Neural cell (in vitro differentiated cells): ENCODE data around the gene BTAF1. TPM values are rescaled to one million over a fixed set of nuclear protein-coding genes. Genes with fewer than 3 reads are reported as not detected.

Experiments
- H2AFZ ChIP-seq: fragments of 200-600, 300-800 bp; sonication (generic), shearing (Covaris generic); 2 replicates; pipeline ENCODE4 v1.6.0; 2014; ENCODE audit warnings: low read depth, mild to moderate bottlenecking, antibody characterized with exemption, low read length, moderate library complexity
- H3F3A ChIP-seq: fragments of 200-600 bp; shearing (Covaris generic); 2 replicates; pipeline ENCODE4 v1.6.1; 2016; ENCODE audit warnings: mild to moderate bottlenecking, moderate library complexity, mixed read lengths, antibody characterized with exemption, low read length; ENCODE audit not compliant: insufficient read depth, poor library complexity, severe bottlenecking
- H3K27ac ChIP-seq: fragments of 200-600, 300-800 bp; sonication (generic), shearing (Covaris generic); 2 replicates; pipeline ENCODE4 v1.5.1; 2014; ENCODE audit warnings: mild to moderate bottlenecking, low read length, moderate library complexity
- H3K27me3 ChIP-seq: fragments of 300-800, 200-600 bp; sonication (generic), shearing (Covaris generic); 2 replicates; pipeline ENCODE4 v1.6.0; 2014; ENCODE audit warnings: mild to moderate bottlenecking, low read depth, low read length, moderate library complexity; ENCODE audit not compliant: insufficient read depth
- H3K36me3 ChIP-seq: fragments of 300-800, 200-600 bp; sonication (generic), shearing (Covaris generic); 2 replicates; pipeline ENCODE4 v1.5.1; 2014; ENCODE audit warnings: mild to moderate bottlenecking, antibody characterized with exemption, low read length, moderate library complexity; ENCODE audit not compliant: insufficient read depth
- H3K4me2 ChIP-seq: fragments of 300-800, 200-600 bp; sonication (generic), shearing (Covaris generic); 2 replicates; pipeline ENCODE4 v1.6.0; 2014; ENCODE audit warnings: mild to moderate bottlenecking, low read length
- H3K4me3 ChIP-seq: fragments of 300-800, 200-600 bp; sonication (generic), shearing (Covaris generic); 2 replicates; pipeline ENCODE4 v1.5.1; 2014; ENCODE audit warnings: mild to moderate bottlenecking, low read length, moderate library complexity
- H3K79me2 ChIP-seq: fragments of 200-600 bp; shearing (Covaris generic); replicated peaks from 2 replicates; pipeline ENCODE4 v1.6.0; 2014; ENCODE audit warnings: mild to moderate bottlenecking, low read length, moderate library complexity; ENCODE audit not compliant: insufficient read depth
- H3K9ac ChIP-seq: fragments of 300-800, 200-600 bp; sonication (generic), shearing (Covaris generic); 2 replicates; pipeline ENCODE4 v1.6.1; 2016; ENCODE audit warnings: mild to moderate bottlenecking, low read length, mixed read lengths
- H3K9me2 ChIP-seq: fragments of 200-600 bp; shearing (Covaris generic); 2 replicates; pipeline ENCODE4 v1.6.1; 2016; ENCODE audit warnings: mild to moderate bottlenecking, low read length, mixed read lengths; ENCODE audit not compliant: insufficient read depth
- H3K9me3 ChIP-seq: fragments of 200-600, 300-800 bp; sonication (generic), shearing (Covaris generic); 2 replicates; pipeline ENCODE4 v1.6.1; 2016; ENCODE audit warnings: mild to moderate bottlenecking, mixed run types, low read length, moderate library complexity, mixed read lengths
- H4K20me1 ChIP-seq: fragments of 200-600 bp; shearing (Covaris generic); 2 replicates; pipeline ENCODE4 v1.6.1; 2016; ENCODE audit warnings: mild to moderate bottlenecking, mixed run types; ENCODE audit not compliant: insufficient read depth
- CTCF ChIP-seq: fragments of 450-650 bp; IDR thresholded peaks from 2 replicates; pipeline ENCODE4 v1.5.1; 2014; ENCODE audit warnings: antibody characterized with exemption, mild to moderate bottlenecking, moderate library complexity; ENCODE audit not compliant: poor library complexity, severe bottlenecking
- EP300 ChIP-seq: fragments of 450-650 bp; conservative IDR thresholded peaks from 2 replicates; pipeline ENCODE4 v1.6.1; 2014; ENCODE audit warnings: antibody characterized with exemption, mild to moderate bottlenecking, moderate library complexity; ENCODE audit not compliant: poor library complexity, severe bottlenecking
- EZH2 ChIP-seq: fragments of 200-600, 300-800 bp; shearing (Covaris generic), sonication (generic); IDR thresholded peaks from 2 replicates; pipeline ENCODE4 v1.6.1; 2014; ENCODE audit warnings: antibody characterized with exemption, low read length, borderline replicate concordance, mild to moderate bottlenecking; ENCODE audit not compliant: insufficient read depth, poor library complexity, severe bottlenecking
- MXI1 ChIP-seq: fragments of 450-650 bp; conservative IDR thresholded peaks from 2 replicates; pipeline ENCODE4 v1.6.1; 2014; ENCODE audit warnings: antibody characterized with exemption, mild to moderate bottlenecking; ENCODE audit not compliant: poor library complexity, severe bottlenecking
- POLR2AphosphoS5 ChIP-seq: IDR thresholded peaks from 2 replicates; pipeline ENCODE4 v1.6.1; 2012
- RAD21 ChIP-seq: fragments of 450-650 bp; conservative IDR thresholded peaks from 2 replicates; pipeline ENCODE4 v1.6.1; 2014; ENCODE audit warnings: antibody characterized with exemption, mild to moderate bottlenecking, moderate library complexity
- SMC3 ChIP-seq: fragments of 450-650 bp; conservative IDR thresholded peaks from 2 replicates; pipeline ENCODE4 v1.6.1; 2014; ENCODE audit warnings: antibody characterized with exemption, mild to moderate bottlenecking, moderate library complexity; ENCODE audit not compliant: poor library complexity
- TAF1 ChIP-seq: IDR thresholded peaks from 2 replicates; pipeline ENCODE4 v1.6.1; 2012; ENCODE audit warnings: low read depth
- polyA plus RNA-seq: library from polyadenylated mRNA; depleted of rRNA; stranded (reverse); fragments of >200 nt; gene quantifications from 2 replicates; pipeline ENCODE4 v1.2.3, GENCODE V29; 2014
- TF ChIP-seq, protein P1 (sequence below): IDR thresholded peaks from 2 replicates; pipeline ENCODE4 v1.6.1; 2012; ENCODE audit warnings: borderline replicate concordance

The BTAF1 gene
- polyA plus RNA-seq, 1 donor from 2014 or later: 69.4 TPM

- Histone ChIP-seq H3K9me2 (no peaks in the 10 kb centered on the region), H3K4me3 (no peak overlapping the region), H3K27ac (no peak overlapping the region), H3K4me2 (no peak overlapping the region), H3F3A (no peaks in the 10 kb centered on the region), H3K27me3 (no peaks in the 10 kb centered on the region), H3K79me2 (no peaks in the 10 kb centered on the region), H3K9me3 (no peaks in the 10 kb centered on the region), H3K36me3 (peaks cover 5% of the 10 kb centered on the region), H4K20me1 (no peaks in the 10 kb centered on the region), H3K9ac (no peak overlapping the region), H2AFZ (no peak overlapping the region)
- TF ChIP-seq SMC3: no peak
- no peak for TF ChIP-seq MXI1
- TF ChIP-seq POLR2AphosphoS5: no peak
- no peak for TF ChIP-seq CTCF
- no peak for TF ChIP-seq EZH2
- no peak for TF ChIP-seq TAF1
- no peak for TF ChIP-seq RAD21
- TF ChIP-seq EP300: no peak
- TF ChIP-seq, protein P1, sequence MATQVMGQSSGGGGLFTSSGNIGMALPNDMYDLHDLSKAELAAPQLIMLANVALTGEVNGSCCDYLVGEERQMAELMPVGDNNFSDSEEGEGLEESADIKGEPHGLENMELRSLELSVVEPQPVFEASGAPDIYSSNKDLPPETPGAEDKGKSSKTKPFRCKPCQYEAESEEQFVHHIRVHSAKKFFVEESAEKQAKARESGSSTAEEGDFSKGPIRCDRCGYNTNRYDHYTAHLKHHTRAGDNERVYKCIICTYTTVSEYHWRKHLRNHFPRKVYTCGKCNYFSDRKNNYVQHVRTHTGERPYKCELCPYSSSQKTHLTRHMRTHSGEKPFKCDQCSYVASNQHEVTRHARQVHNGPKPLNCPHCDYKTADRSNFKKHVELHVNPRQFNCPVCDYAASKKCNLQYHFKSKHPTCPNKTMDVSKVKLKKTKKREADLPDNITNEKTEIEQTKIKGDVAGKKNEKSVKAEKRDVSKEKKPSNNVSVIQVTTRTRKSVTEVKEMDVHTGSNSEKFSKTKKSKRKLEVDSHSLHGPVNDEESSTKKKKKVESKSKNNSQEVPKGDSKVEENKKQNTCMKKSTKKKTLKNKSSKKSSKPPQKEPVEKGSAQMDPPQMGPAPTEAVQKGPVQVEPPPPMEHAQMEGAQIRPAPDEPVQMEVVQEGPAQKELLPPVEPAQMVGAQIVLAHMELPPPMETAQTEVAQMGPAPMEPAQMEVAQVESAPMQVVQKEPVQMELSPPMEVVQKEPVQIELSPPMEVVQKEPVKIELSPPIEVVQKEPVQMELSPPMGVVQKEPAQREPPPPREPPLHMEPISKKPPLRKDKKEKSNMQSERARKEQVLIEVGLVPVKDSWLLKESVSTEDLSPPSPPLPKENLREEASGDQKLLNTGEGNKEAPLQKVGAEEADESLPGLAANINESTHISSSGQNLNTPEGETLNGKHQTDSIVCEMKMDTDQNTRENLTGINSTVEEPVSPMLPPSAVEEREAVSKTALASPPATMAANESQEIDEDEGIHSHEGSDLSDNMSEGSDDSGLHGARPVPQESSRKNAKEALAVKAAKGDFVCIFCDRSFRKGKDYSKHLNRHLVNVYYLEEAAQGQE: no peak
Observed at GRCh38 chr10:91983416-91983815, 59.8 kb downstream of the BTAF1 start.

- TF ChIP-seq RAD21: no peak
- TF ChIP-seq TAF1: no peak
- no peak for TF ChIP-seq EP300
- Histone ChIP-seq H3K4me2 (no peak overlapping the region), H3K36me3 (peaks cover 5% of the 10 kb centered on the region)
Observed at GRCh38 chr10:91987397-91988037, 63.9 kb downstream of the BTAF1 start.

GRCh38 chr10:91992031-91992430, 68.5 kb downstream of the BTAF1 start:
- Histone ChIP-seq H4K20me1 (no peaks in the 10 kb centered on the region), H2AFZ (no peak overlapping the region), H3K27me3 (no peaks in the 10 kb centered on the region), H3F3A (no peaks in the 10 kb centered on the region), H3K9me2 (no peaks in the 10 kb centered on the region), H3K4me3 (no peak overlapping the region), H3K36me3 (peaks cover 7% of the 10 kb centered on the region), H3K27ac (no peak overlapping the region), H3K9me3 (no peaks in the 10 kb centered on the region), H3K4me2 (no peak overlapping the region), H3K79me2 (no peaks in the 10 kb centered on the region), H3K9ac (no peak overlapping the region)
- TF ChIP-seq, protein P1: no peak
- TF ChIP-seq SMC3 (no peak), EZH2 (no peak), POLR2AphosphoS5 (no peak), TAF1 (no peak), MXI1 (no peak), CTCF (no peak), EP300 (no peak)

More at GRCh38 chr10:91987397-91988037, 63.9 kb downstream of the BTAF1 start:
- no peak overlapping the region for H2AFZ ChIP-seq
- no peak overlapping the region for H3K9ac ChIP-seq
- H3K27me3 ChIP-seq: no peaks in the 10 kb centered on the region
- H3K9me2 ChIP-seq: no peaks in the 10 kb centered on the region
- no peaks in the 10 kb centered on the region for H3K9me3 ChIP-seq
- H3F3A ChIP-seq: no peaks in the 10 kb centered on the region
- H3K27ac ChIP-seq: no peak overlapping the region
- no peak overlapping the region for H3K4me3 ChIP-seq
- H4K20me1 ChIP-seq: no peaks in the 10 kb centered on the region
- no peaks in the 10 kb centered on the region for H3K79me2 ChIP-seq
